Parathyroid adenoma (tissue), 2 donors: Measurements from ENCODE around the gene MED10.

Experiments used
- H2AFZ ChIP-seq: fragments of 300-600 bp; sonication (generic); one replicate; pipeline ENCODE4 v1.7.0; 2017; ENCODE audit warnings: antibody characterized with exemption, mild to moderate bottlenecking
- H3K27ac ChIP-seq: fragments of 300-600 bp; sonication (generic); one replicate; pipeline ENCODE4 v1.7.0; 2017
- H3K27me3 ChIP-seq: fragments of 300-600 bp; sonication (generic); one replicate; pipeline ENCODE4 v1.7.0; 2017; ENCODE audit warnings: low read length; ENCODE audit not compliant: control insufficient read depth, insufficient read depth
- H3K36me3 ChIP-seq: fragments of 300-600 bp; sonication (generic); one replicate; pipeline ENCODE4 v1.7.0; 2017; ENCODE audit warnings: low read length; ENCODE audit not compliant: control insufficient read depth, insufficient read depth
- H3K4me1 ChIP-seq: fragments of 300-600 bp; sonication (generic); one replicate; pipeline ENCODE4 v1.7.0; 2017; ENCODE audit warnings: control low read depth
- H3K4me2 ChIP-seq: fragments of 300-600 bp; sonication (generic); one replicate; pipeline ENCODE4 v1.7.0; 2017; ENCODE audit warnings: low read length
- H3K4me3 ChIP-seq: fragments of 300-600 bp; sonication (generic); one replicate; pipeline ENCODE4 v1.7.0; 2017; ENCODE audit warnings: low read depth, low read length
- H3K79me2 ChIP-seq: fragments of 300-600 bp; sonication (generic); one replicate; pipeline ENCODE4 v1.7.0; 2017; ENCODE audit warnings: control low read depth
- H3K9ac ChIP-seq: fragments of 300-600 bp; sonication (generic); one replicate; pipeline ENCODE4 v1.7.0; 2017; ENCODE audit warnings: mild to moderate bottlenecking
- H3K9me3 ChIP-seq: fragments of 300-600 bp; sonication (generic); one replicate; pipeline ENCODE4 v1.7.0; 2017; ENCODE audit warnings: low read length; ENCODE audit not compliant: control insufficient read depth
- CTCF ChIP-seq: fragments of 300-600 bp; sonication (generic); IDR thresholded peaks from one replicate; pipeline ENCODE4 v1.7.0; 2017; ENCODE audit warnings: antibody characterized with exemption, mild to moderate bottlenecking
- donor health status: primary hyperparathyroidism.

Gene MED10

GRCh38 chr5:6377905-6378765, at the start of gene MED10:
MED10 (minus strand) TSS chr5:6378547; CDS start chr5:6378483, 64 bp downstream.
- peak within 1 kb of the TSS; percentile 75 for H3K27ac ChIP-seq
- TF ChIP-seq CTCF, result no peak
- H3K79me2 ChIP-seq, result no peaks in the 10 kb centered on the region
- no peaks in the 10 kb centered on the region for H3K27me3 ChIP-seq
- H2AFZ ChIP-seq, result peak within 1 kb of the TSS; percentile 97
- no peak within 1 kb of the TSS for H3K9ac ChIP-seq
- H3K4me3 ChIP-seq, result peak within 1 kb of the TSS; percentile 85
- H3K9me3 ChIP-seq, result no peaks in the 10 kb centered on the region
- H3K4me2 ChIP-seq, result peak within 1 kb of the TSS; percentile 62
- no peaks in the 10 kb centered on the region for H3K4me1 ChIP-seq
- no peaks in the 10 kb centered on the region for H3K36me3 ChIP-seq

- no peak overlapping the region for H3K4me3 ChIP-seq
- no peak overlapping the region for H3K4me2 ChIP-seq
- no peak overlapping the region for H3K27ac ChIP-seq
- no peaks in the 10 kb centered on the region for H3K27me3 ChIP-seq
- no peak for TF ChIP-seq CTCF
- H3K9me3 ChIP-seq, result no peaks in the 10 kb centered on the region
- no peaks in the 10 kb centered on the region for H3K4me1 ChIP-seq
- no peak overlapping the region for H3K9ac ChIP-seq
- no peaks in the 10 kb centered on the region for H3K36me3 ChIP-seq
- H3K79me2 ChIP-seq, result no peaks in the 10 kb centered on the region
- no peak overlapping the region for H2AFZ ChIP-seq
Observed at GRCh38 chr5:6427694-6428093, 49.3 kb upstream of the MED10 start.

- Histone ChIP-seq H3K4me3 (no peak overlapping the region), H3K27me3 (no peaks in the 10 kb centered on the region), H3K4me1 (no peaks in the 10 kb centered on the region), H3K9ac (no peak overlapping the region), H3K36me3 (no peaks in the 10 kb centered on the region), H3K9me3 (no peaks in the 10 kb centered on the region), H3K27ac (no peak overlapping the region), H3K4me2 (no peak overlapping the region), H3K79me2 (no peaks in the 10 kb centered on the region), H2AFZ (no peak overlapping the region)
- no peak for TF ChIP-seq CTCF
Observed at GRCh38 chr5:6424700-6425099, 46.4 kb upstream of the MED10 start.

GRCh38 chr5:6424110-6424659, 45.8 kb upstream of the MED10 start:
- Histone ChIP-seq H3K4me1 (no peaks in the 10 kb centered on the region), H2AFZ (no peak overlapping the region), H3K9me3 (no peaks in the 10 kb centered on the region), H3K27ac (no peak overlapping the region), H3K36me3 (no peaks in the 10 kb centered on the region), H3K27me3 (no peaks in the 10 kb centered on the region), H3K9ac (no peak overlapping the region), H3K4me2 (no peak overlapping the region), H3K4me3 (no peak overlapping the region), H3K79me2 (no peaks in the 10 kb centered on the region)
- TF ChIP-seq CTCF, result no peak
